GM19351 (cell line): Measurements from ENCODE around the gene SUPT6H.
"Not testable (repeated sequence)": the region's sequence is repeated elsewhere in the genome, so short reads cannot be mapped to it uniquely, and the experiment has no call there.

Experiments used
- ATAC-seq: cut with Tn5 transposase; IDR thresholded peaks from one replicate; pipeline ENCODE4 v1.9.1; 2021; ENCODE audit warnings: mild to moderate bottlenecking, moderate library complexity; ENCODE audit not compliant: unreplicated experiment

Gene SUPT6H

DNA sequence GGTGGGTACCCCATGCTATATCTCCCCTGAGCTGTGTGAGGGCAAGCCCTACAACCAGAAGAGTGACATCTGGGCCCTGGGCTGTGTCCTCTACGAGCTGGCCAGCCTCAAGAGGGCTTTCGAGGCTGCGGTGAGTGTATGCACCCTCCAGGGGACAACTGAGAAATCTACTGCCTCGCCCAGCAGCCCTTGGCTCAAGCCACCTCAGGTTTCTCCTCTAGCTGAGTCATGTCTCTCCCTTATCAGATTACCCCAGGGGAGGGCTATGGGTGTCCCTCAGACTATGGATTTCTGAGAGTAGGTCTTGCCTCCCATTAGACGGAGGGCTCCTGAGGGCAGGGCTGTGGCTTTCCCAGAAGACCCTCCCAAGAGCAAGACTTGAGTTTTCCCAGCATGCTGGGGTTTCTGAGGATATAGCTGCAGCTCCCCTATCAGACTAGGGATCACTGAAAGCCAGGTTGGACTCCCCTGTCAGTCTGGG is 73.3 kb downstream of the SUPT6H start:
- ATAC-seq: no peak

- ATAC-seq: not testable (repeated sequence)
These were observed 74.1 kb downstream of the SUPT6H start for GRCh38 chr17:28735913-28736769.

DNA sequence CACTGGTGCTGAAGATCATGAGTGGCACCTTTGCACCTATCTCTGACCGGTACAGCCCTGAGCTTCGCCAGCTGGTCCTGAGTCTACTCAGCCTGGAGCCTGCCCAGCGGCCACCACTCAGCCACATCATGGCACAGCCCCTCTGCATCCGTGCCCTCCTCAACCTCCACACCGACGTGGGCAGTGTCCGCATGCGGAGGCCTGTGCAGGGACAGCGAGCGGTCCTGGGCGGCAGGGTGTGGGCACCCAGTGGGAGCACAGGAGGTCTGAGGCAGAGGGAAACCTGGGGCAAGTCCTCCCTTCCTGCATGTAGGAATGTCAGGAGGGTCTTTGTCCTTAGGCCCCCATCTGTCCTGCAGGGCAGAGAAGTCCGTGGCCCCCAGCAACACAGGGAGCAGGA is 75.3 kb downstream of the SUPT6H start:
- ATAC-seq: no peak

DNA sequence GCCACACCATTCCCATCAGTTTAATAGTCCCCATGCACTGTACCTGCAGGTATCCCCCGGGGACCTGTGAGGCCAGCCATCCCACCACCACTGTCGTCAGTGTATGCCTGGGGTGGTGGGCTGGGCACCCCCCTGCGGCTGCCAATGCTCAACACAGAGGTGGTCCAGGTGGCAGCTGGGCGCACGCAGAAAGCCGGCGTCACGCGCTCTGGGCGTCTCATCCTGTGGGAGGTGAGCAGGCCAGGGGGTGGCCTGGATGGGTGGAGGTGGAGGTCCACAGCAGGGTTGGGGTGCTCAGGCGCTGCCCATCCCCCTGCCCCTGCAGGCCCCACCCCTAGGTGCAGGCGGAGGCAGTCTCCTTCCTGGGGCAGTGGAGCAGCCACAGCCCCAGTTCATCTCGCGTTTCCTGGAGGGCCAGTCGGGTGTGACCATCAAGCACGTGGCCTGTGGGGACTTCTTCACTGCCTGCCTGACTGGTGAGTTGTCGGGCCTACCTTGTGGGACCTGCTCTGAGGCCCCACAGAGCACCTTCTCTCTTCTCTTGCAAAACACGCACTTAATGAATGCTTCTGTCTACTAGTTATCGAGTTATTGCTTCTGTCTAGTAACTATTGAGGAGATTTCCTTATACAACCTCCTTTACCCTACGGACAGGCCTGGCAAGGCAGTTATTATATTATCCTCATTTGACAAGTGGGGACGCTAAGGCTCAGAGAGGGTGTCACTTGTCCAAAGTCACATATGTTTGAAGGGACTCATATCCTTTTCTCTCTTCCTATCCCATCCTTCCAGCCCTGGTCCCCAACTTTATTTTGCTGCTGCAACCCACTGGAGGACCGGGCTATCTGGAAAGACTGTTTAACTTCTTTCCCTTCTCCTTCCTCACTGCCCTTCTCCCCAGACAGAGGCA is 76.0 kb downstream of the SUPT6H start:
- ATAC-seq: peak; percentile 71

DNA sequence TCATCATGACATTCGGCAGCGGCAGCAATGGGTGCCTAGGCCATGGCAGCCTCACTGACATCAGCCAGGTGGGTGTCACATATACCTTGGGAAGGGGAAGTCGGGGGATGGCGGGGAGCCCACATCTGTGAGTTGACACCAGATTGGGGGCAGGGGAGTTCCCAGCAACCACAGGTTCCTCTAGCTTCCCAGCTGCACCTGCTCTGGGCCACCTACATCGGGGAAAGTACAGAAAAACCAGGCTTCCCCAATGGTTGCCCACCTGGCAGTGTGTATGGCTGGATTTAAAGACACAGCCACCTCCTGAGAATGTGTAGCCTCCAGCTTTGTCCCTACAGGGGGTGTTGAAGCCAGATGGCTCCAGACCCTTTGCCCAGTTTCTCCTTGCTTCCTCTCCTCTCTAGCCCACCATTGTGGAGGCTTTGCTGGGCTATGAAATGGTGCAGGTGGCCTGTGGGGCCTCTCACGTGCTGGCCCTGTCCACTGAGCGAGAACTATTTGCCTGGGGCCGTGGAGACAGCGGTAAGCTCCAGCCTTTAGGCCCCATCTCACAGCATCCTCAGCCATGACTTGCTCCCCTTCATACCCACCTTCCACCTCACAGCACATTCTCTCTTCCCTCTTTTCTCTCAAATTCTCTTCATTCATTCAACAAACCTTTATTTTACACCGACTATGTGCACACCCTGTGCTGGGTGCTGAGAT is 76.8 kb downstream of the SUPT6H start:
- no peak for ATAC-seq

GRCh38 chr17:28740406-28741357 is 78.7 kb downstream of the SUPT6H start:
- ATAC-seq: no peak

DNA sequence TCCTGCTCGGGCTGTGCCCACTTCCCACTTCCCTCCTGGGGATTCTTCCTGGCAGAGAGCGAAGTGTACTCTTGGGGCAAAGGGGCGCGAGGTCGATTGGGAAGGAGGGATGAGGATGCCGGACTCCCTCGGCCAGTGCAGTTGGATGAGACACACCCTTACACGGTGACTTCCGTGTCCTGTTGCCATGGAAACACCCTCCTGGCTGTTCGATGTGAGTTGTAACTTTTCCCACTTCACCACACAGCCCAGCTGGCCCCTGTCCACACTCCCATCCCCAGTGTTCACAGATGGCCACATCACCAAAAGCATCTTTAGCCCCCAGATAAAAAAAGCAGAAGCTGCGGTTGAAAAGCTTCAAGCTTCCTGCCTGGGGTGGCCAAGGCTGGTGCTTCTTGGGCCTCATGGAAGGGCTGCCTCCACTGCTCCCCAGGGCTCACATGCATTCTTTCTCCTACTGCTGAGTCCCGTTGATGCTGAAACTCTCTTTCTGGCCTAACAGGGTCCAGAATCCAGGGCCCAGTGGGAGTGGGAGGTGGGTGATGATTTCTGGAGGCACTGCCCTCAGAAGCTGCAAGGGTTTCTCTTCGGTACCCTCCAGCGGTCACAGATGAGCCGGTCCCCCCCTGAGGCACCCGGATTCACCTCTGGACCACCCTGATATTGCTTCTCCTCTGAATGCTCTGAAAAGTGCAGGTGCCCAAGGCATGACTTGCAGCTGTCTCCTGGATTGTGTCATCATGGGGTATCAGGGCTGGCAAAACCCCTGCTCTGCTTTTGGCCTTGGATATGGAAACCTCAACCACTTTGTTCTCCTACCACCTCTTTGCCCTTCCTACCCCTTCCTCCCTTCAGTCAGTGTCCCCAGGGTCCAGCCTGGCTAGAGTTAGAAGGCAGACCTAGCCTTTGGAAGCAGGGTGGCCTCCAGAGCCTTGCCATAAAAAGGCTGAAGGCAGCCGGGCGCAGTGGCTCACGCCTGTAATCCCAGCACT is 79.6 kb downstream of the SUPT6H start:
- no peak for ATAC-seq

GRCh38 chr17:28743243-28744103 is 81.5 kb downstream of the SUPT6H start, which contains the start of gene TRAF4:
Gene TRAF4 (plus strand): TSS chr17:28744011. CDS start chr17:28744113, 102 bp downstream.
- peak; percentile 74 for ATAC-seq

DNA sequence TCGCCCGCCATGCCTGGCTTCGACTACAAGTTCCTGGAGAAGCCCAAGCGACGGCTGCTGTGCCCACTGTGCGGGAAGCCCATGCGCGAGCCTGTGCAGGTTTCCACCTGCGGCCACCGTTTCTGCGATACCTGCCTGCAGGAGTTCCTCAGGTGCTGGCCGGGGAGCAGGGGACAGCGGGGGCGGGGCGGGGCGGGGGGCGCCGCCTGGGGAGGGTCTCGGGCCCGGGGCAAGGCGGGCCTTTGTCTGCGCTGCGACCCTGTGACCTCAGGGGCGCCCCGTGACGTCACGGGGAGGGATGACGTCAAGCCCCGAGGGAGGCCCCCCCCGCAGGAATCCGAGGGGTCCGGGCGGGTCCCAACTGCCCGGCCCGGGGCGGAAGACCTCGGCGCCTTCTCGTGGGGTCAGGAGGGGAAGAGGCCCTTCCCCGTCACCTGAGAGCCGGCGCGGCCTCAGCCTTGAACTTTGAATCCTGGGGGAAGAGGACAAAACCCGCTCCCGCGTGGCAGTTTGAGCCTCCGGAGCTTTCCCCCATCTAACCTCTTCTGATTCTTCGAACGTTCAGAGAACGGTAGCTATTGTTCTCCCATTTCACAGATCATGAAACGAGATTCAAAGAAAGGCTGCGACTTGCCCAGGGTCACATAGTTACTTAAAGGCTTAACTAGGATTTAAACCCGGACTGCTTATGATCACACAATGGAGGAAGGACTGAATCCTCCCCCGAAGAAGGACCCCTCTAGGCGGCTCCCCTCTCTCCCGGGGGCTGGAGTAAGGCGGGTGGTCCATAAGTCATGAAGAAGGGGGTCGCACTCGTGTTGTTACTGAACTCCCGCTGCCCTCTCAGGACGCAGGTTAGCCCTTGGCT is 82.3 kb downstream of the SUPT6H start:
- ATAC-seq: no peak

GRCh38 chr17:28744972-28745785 is 83.2 kb downstream of the SUPT6H start:
- ATAC-seq: no peak

GRCh38 chr17:28745786-28746411 is 83.9 kb downstream of the SUPT6H start:
- no peak for ATAC-seq

- ATAC-seq: no peak
These were observed 84.6 kb downstream of the SUPT6H start for GRCh38 chr17:28746611-28747050.

DNA sequence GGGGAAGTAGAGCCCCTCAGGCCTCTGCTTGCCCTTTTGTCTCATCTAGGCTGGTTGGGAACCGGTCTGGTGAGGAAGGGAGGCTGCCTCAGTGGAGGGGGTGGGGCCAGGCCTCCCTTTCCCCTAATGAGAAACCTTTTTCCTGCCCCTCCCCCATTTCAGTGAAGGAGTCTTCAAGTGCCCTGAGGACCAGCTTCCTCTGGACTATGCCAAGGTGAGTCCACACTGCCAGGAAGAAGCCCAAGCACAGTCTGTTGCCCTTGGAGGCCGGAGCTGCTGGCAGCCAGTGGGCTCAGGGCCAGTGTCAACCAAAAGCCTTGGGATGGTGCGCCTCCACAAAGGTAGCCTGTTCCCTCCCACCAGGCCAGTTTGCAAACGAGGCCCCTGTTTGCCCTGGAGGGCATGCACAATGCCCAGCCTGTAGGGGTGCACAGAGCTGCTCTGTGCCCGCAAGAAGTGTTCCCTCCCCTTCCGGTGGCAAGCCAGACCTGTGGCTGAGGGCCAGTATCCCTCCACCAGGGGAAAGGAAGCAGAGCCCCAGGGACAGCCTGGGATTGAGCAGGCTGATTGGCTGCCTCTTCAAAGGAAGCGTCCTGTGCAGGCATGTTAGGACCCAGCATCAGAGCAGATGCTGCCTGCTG is 85.2 kb downstream of the SUPT6H start:
- no peak for ATAC-seq

DNA sequence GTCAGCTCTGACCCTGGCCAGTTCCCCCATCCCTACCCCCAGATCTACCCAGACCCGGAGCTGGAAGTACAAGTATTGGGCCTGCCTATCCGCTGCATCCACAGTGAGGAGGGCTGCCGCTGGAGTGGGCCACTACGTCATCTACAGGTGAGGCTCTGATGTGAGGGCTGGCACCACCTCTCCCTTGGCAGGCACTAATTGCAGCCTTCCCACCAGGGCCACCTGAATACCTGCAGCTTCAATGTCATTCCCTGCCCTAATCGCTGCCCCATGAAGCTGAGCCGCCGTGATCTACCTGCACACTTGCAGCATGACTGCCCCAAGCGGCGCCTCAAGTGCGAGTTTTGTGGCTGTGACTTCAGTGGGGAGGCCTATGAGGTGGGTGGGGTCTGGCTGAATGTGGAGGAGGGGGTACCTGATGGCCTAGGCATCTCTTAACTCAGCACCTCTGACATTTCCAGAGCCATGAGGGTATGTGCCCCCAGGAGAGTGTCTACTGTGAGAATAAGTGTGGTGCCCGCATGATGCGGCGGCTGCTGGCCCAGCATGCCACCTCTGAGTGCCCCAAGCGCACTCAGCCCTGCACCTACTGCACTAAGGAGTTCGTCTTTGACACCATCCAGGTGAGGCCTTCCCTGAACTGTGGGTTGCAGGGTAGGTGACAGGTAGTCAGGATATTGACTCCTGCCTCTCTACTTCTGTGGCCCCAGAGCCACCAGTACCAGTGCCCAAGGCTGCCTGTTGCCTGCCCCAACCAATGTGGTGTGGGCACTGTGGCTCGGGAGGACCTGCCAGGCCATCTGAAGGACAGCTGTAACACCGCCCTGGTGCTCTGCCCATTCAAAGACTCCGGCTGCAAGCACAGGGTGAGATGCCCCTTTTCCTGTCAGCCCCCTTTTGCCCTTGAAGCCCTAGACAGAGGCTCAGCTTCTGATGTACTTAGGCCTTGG is 86.1 kb downstream of the SUPT6H start:
- no peak for ATAC-seq
